Measurements from ENCODE around the gene AMBP.

GRCh38 chr9:114051706-114052105 lies 26.4 kb downstream of the AMBP start:
- TF ChIP-seq CTCF (IDR thresholded peaks at IDR 0.05) = no peak
- TF ChIP-seq EZH2 (IDR thresholded peaks at IDR 0.05; ENCODE audit: borderline replicate concordance, insufficient read depth, low read depth, low read length, poor library complexity, severe bottlenecking) = no peak
